HEK293 (cell line): Measurements from ENCODE around the gene SHANK2.

Experiments
- CTCF ChIA-PET: fragments of 350-600 bp; formaldehyde crosslinking; extraction: SDS; loops from one replicate; lab custom pipeline; 2021; ENCODE audit warnings: antibody characterized with exemption; lab: Yijun Ruan, JAX
- POLR2A ChIA-PET: fragments of 300-600 bp; formaldehyde crosslinking; extraction: SDS; loops from one replicate; lab custom pipeline; 2020; ENCODE audit warnings: antibody characterized with exemption, inconsistent platforms; lab: Yijun Ruan, JAX
- H3K27ac ChIP-seq: fragments of 200-500 bp; sonication (Bioruptor generic); 2 replicates; pipeline ENCODE4 v1.5.1; 2014; ENCODE audit warnings: low read depth, low read length, control low read depth, inconsistent platforms; ENCODE audit errors: extremely low read depth
- H3K36me3 ChIP-seq, 2 experiments: fragments of 200-500 bp in 1 of 2; sonication (Bioruptor generic) in 1 of 2; 1 replicate in 1 of 2; 2 replicates in 1 of 2; pipeline ENCODE4 v1.5.1; 2014 to 2017; ENCODE audit warnings: inconsistent platforms in 2 of 2, low read length in 2 of 2; ENCODE audit not compliant: control insufficient read depth in 2 of 2, insufficient read depth in 1 of 2
- H3K4me1 ChIP-seq: fragments of 200-500 bp; sonication (Bioruptor generic); 2 replicates; pipeline ENCODE4 v1.5.1; 2014; ENCODE audit warnings: mild to moderate bottlenecking, low read length, inconsistent platforms; ENCODE audit not compliant: control insufficient read depth, insufficient read depth
- H3K4me3 ChIP-seq: 2 replicates; pipeline ENCODE4 v1.5.1; 2011; ENCODE audit warnings: low read depth, mild to moderate bottlenecking, control low read depth, low read length, moderate library complexity
- H3K9me3 ChIP-seq: fragments of 200-500 bp; sonication (Bioruptor generic); 2 replicates; pipeline ENCODE4 v1.5.1; 2014; ENCODE audit warnings: low read depth, low read length, inconsistent platforms; ENCODE audit not compliant: control insufficient read depth, insufficient read depth
- GLI2 ChIP-seq: fragments of 450-650 bp; formaldehyde crosslinking; IDR thresholded peaks from 2 replicates; pipeline ENCODE4; 2017; ENCODE audit warnings: missing biosample characterization, missing genetic modification characterization, low read depth, borderline replicate concordance
- OSR2 ChIP-seq: fragments of 450-650 bp; formaldehyde crosslinking; IDR thresholded peaks from 2 replicates; pipeline ENCODE4 v1.5.1; 2016; ENCODE audit warnings: missing biosample characterization, missing genetic modification characterization
- PRDM1 ChIP-seq: fragments of 450-650 bp; formaldehyde crosslinking; IDR thresholded peaks from 2 replicates; pipeline ENCODE4; 2016; ENCODE audit warnings: missing biosample characterization, missing genetic modification characterization
- REPIN1 ChIP-seq: fragments of 450-650 bp; formaldehyde crosslinking; IDR thresholded peaks from 2 replicates; pipeline ENCODE4 v1.5.1; 2017; ENCODE audit warnings: missing biosample characterization, missing genetic modification characterization, low read depth
- REST ChIP-seq: fragments of 450-650 bp; formaldehyde crosslinking; IDR thresholded peaks from 2 replicates; pipeline ENCODE4 v1.5.1; 2016; ENCODE audit warnings: missing biosample characterization, missing genetic modification characterization
- SCRT1 ChIP-seq: fragments of 450-650 bp; formaldehyde crosslinking; IDR thresholded peaks from 2 replicates; pipeline ENCODE4 v1.5.1; 2016; ENCODE audit warnings: missing biosample characterization, missing genetic modification characterization, borderline replicate concordance
- ZFP41 ChIP-seq: fragments of 450-650 bp; formaldehyde crosslinking; IDR thresholded peaks from 2 replicates; pipeline ENCODE4 v1.5.1; 2016; ENCODE audit warnings: missing biosample characterization, missing genetic modification characterization, borderline replicate concordance
- ZNF266 ChIP-seq: fragments of 450-650 bp; formaldehyde crosslinking; IDR thresholded peaks from 2 replicates; pipeline ENCODE4 v1.5.1; 2016; ENCODE audit warnings: missing biosample characterization, missing genetic modification characterization, low read depth
- ZNF280C ChIP-seq: fragments of 450-650 bp; formaldehyde crosslinking; IDR thresholded peaks from 2 replicates; pipeline ENCODE4 v1.5.1; 2016; ENCODE audit warnings: missing biosample characterization, missing genetic modification characterization
- ZNF561 ChIP-seq: fragments of 450-650 bp; IDR thresholded peaks from 2 replicates; pipeline ENCODE4 v1.5.1; 2018; ENCODE audit warnings: missing biosample characterization, missing genetic modification characterization, borderline replicate concordance
- ZNF585B ChIP-seq: fragments of 450-650 bp; formaldehyde crosslinking; IDR thresholded peaks from 2 replicates; pipeline ENCODE4 v1.5.1; 2016; ENCODE audit warnings: missing biosample characterization, missing genetic modification characterization
- ZNF596 ChIP-seq: fragments of 450-650 bp; IDR thresholded peaks from 2 replicates; pipeline ENCODE4 v1.5.0; 2018; ENCODE audit warnings: missing biosample characterization, mild to moderate bottlenecking, missing genetic modification characterization, moderate library complexity
- ZNF623 ChIP-seq: fragments of 450-650 bp; formaldehyde crosslinking; IDR thresholded peaks from 2 replicates; pipeline ENCODE4 v1.5.1; 2016; ENCODE audit warnings: missing biosample characterization, missing genetic modification characterization
- ZNF776 ChIP-seq: fragments of 450-650 bp; formaldehyde crosslinking; IDR thresholded peaks from 2 replicates; pipeline ENCODE4 v1.5.0; 2017; ENCODE audit warnings: missing biosample characterization, missing genetic modification characterization, borderline replicate concordance
- ZNF837 ChIP-seq: fragments of 450-650 bp; formaldehyde crosslinking; IDR thresholded peaks from 2 replicates; pipeline ENCODE4 v1.5.1; 2016; ENCODE audit warnings: missing biosample characterization, missing genetic modification characterization
- ZSCAN16 ChIP-seq: fragments of 450-650 bp; formaldehyde crosslinking; IDR thresholded peaks from 2 replicates; pipeline ENCODE4 v1.5.1; 2016; ENCODE audit warnings: missing biosample characterization, missing genetic modification characterization
- ZSCAN5A ChIP-seq: fragments of 450-650 bp; formaldehyde crosslinking; IDR thresholded peaks from 2 replicates; pipeline ENCODE4 v1.5.1; 2016; ENCODE audit warnings: missing biosample characterization, missing genetic modification characterization
- TF ChIP-seq, protein P1 (sequence below): fragments of 450-650 bp; formaldehyde crosslinking; IDR thresholded peaks from 2 replicates; pipeline ENCODE4 v1.5.1; 2016; ENCODE audit warnings: missing biosample characterization, missing genetic modification characterization

Gene SHANK2

DNA sequence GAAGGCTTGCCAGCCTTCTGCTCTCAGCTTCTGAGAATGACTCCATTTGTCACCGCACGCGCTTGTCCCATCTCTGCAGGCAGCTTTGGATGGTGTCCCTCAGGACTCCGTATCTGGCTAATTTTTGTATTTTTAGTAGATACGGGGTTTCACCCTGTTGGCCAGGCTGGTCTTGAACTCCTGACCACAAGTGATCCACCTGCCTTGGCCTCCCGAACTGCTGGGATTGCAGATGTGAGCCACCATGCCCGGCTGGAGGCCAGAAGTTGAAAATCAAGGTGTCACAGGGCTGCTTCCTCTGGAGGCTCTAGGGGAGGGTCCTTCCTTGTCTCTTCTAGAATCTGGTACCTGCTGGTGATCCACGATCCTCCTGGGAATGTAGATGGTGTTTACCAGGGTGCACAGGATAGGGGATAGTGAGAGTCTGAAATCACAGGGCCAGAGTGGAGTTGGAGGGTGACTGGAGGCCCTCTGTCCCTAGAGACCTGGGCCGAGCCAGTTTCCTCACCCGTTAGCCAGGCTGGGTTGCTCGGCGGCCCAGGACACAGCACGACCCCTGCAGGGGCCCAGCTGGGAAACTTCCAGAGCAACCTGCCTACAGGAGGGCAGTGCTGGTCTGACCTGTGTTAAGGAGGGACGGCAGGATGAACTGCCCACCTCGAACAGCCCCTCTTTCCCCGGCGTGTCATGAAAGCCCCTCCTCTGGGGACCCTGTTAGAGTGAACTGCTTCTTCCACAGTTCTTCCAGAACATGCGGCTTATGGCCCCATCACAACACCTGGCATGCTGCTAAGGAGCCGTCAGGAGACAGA lies 48.9 kb upstream of the SHANK2 start (continued):
- TF ChIP-seq ZNF596 = no peak
- TF ChIP-seq ZFP41 (tag by site-specific recombination) = no peak
- TF ChIP-seq, all 188 proteins: peak for 0

DNA sequence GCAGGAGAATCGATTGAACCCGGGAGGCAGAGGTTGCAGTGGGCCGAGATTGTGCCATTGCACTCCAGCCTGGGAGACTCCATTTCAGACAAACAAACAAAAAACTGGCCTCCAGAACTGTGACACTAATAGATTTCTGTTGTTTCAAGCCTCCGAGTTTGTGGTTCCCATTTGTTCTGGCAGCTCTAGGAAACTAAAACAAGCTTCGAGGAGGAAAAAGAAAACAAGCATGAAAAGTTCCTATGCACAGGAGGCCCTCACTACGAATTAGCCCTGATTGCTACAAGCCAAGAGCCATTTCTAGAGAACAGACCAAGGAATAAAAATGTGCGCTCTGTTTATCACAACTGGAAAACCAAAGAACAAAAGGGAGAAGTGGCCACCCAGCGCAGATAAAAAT lies 47.8 kb upstream of the SHANK2 start:
- no peak overlapping the region for H3K27ac ChIP-seq
- H3K4me3 ChIP-seq = no peak overlapping the region
- H3K4me1 ChIP-seq = no peaks in the 10 kb centered on the region
- ChIA-PET POLR2A (no interaction called here), CTCF (interaction anchor here (1.0 kb wide), 1 partner anchor 43 kb away, joined by 3 read pairs; no protein-coding TSS in a partner anchor)
- H3K36me3 ChIP-seq = no peaks in the 10 kb centered on the region
- TF ChIP-seq ZSCAN5A (no peak), GLI2 (tag by site-specific recombination) (no peak), PRDM1 (no peak), ZNF776 (tag by site-specific recombination) (no peak), ZNF623 (tag by site-specific recombination) (no peak), ZSCAN16 (no peak), REPIN1 (tag by site-specific recombination) (no peak), OSR2 (tag by site-specific recombination) (no peak), ZNF266 (no peak), REST (no peak), ZNF280C (tag by site-specific recombination) (no peak), ZNF585B (tag by site-specific recombination) (no peak), ZNF837 (no peak), ZNF561 (tag by site-specific recombination) (no peak), SCRT1 (tag by site-specific recombination) (no peak)
- TF ChIP-seq, protein P1, sequence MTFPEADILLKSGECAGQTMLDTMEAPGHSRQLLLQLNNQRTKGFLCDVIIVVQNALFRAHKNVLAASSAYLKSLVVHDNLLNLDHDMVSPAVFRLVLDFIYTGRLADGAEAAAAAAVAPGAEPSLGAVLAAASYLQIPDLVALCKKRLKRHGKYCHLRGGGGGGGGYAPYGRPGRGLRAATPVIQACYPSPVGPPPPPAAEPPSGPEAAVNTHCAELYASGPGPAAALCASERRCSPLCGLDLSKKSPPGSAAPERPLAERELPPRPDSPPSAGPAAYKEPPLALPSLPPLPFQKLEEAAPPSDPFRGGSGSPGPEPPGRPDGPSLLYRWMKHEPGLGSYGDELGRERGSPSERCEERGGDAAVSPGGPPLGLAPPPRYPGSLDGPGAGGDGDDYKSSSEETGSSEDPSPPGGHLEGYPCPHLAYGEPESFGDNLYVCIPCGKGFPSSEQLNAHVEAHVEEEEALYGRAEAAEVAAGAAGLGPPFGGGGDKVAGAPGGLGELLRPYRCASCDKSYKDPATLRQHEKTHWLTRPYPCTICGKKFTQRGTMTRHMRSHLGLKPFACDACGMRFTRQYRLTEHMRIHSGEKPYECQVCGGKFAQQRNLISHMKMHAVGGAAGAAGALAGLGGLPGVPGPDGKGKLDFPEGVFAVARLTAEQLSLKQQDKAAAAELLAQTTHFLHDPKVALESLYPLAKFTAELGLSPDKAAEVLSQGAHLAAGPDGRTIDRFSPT (tag by site-specific recombination) = no peak
- no peaks in the 10 kb centered on the region for H3K9me3 ChIP-seq
